ENCODE data around the gene NTN3. TPM values are rescaled to one million over a fixed set of nuclear protein-coding genes. Genes with fewer than 3 reads are reported as not detected.
A peak's percentile ranks its signal among the peaks of the same experiment; 100 is the strongest.

The NTN3 gene
- total RNA-seq, 6 experiments from 2014 or later, result 0.39 to 2.1 (median 1.2) TPM

DNA sequence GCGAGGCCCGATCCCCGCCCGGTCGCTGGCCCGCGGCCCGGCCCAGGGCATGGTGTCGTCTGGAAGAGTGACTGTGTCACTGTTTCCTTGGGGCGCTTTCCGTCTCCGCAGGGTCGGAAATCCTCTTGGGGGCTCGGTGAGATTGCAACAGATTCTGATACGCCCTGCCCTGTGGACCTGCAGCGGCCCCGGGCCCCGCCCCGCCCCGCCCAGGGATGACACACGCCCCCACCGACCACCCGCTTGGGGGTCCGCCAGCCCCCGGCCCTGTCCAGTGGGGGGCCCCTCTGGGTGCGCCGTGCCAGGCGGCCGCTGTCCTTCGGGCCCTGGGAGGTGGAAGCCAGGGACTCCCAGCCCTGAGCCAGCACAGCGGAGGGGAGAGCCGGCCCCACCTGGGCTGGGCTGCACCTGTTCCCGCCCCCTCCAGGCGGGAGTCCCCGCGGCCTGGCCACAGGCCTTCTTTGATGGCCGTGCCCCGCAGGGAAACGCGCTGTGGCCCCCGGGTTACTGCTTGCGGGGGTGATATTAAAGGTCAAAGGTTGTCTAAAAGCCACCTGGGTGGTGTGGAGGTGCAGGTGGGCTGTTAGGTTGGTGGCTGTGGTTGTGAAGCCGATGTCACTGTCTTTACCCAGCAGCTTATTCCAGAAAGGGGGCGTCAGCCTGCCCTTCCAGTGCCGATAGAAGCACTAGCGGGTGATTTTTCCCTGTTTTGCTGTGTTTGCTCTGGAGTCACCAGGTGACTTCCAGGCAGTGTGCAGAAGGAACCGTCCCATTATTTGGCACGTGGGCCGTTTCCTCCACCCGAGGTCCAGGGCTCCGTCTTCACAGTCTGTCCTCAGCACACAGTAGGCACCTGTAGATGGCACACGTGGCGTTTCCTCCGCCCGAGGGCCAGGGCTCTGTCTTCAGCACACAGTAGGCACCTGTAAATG is 4.6 kb downstream of the NTN3 start:
- WGBS (ENCODE audit: insufficient coverage, low coverage, low lambda C conversion rate, missing lambda C conversion rate), result 25% methylated on average over 15 of the region's 55 CpGs
- Histone ChIP-seq H3K27me3 (no peaks in the 10 kb centered on the region), H3K36me3 (no peaks in the 10 kb centered on the region), H3K27ac (peak overlapping the region in 1 of 3 donors; percentile 77), H3K9me3 (no peaks in the 10 kb centered on the region), H3K4me3 (peak overlapping the region; percentile 60 to 89 (median 66)), H3K4me1 (peaks cover 0 to 61% (median 24%) of the 10 kb centered on the region in 4 donors)
- TF ChIP-seq, protein P1, sequence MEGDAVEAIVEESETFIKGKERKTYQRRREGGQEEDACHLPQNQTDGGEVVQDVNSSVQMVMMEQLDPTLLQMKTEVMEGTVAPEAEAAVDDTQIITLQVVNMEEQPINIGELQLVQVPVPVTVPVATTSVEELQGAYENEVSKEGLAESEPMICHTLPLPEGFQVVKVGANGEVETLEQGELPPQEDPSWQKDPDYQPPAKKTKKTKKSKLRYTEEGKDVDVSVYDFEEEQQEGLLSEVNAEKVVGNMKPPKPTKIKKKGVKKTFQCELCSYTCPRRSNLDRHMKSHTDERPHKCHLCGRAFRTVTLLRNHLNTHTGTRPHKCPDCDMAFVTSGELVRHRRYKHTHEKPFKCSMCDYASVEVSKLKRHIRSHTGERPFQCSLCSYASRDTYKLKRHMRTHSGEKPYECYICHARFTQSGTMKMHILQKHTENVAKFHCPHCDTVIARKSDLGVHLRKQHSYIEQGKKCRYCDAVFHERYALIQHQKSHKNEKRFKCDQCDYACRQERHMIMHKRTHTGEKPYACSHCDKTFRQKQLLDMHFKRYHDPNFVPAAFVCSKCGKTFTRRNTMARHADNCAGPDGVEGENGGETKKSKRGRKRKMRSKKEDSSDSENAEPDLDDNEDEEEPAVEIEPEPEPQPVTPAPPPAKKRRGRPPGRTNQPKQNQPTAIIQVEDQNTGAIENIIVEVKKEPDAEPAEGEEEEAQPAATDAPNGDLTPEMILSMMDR (IDR thresholded peaks at IDR 0.05), result no peak
- TF ChIP-seq POLR2A (IDR thresholded peaks at IDR 0.05), result no peak
- peak in 1 of 3 donors; percentile 64 for DNase-seq
- intact Hi-C loops (cut with DNase I), result no loop called here
- ATAC-seq, result peak; percentile 9 to 40 (median 31)

DNA sequence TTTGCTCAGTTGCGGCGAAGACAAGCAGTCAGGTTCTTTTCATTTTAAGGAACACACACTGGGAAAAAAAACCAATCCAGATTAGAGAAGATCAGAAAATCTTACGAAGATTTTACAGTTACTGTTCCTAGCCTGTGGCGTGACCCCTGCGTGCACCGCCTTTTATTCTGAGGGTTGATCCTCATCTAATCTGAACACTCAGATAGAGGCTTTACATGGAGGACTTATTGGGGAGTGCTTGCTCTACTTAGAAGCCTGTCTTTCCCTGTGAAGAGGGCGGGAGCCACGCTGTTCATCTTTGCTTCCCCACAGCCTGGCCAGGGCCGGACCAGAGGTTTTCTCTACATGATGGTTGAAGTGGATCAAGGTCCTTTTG is 5.2 kb downstream of the NTN3 start:
- WGBS (ENCODE audit: insufficient coverage, low coverage, low lambda C conversion rate, missing lambda C conversion rate), result 74% methylated on average over 7 of the region's 9 CpGs
- DNase-seq (no peak), ATAC-seq (no peak)
- Histone ChIP-seq H3K4me3 (peak overlapping the region in 1 of 3 donors; percentile 66), H3K4me1 (peaks cover 0 to 57% (median 23%) of the 10 kb centered on the region in 4 donors), H3K9me3 (no peaks in the 10 kb centered on the region), H3K36me3 (no peaks in the 10 kb centered on the region), H3K27me3 (no peaks in the 10 kb centered on the region), H3K27ac (peak overlapping the region in 1 of 3 donors; percentile 77)
- TF ChIP-seq, protein P1 (IDR thresholded peaks at IDR 0.05), result no peak
- no peak for TF ChIP-seq POLR2A (IDR thresholded peaks at IDR 0.05)
- intact Hi-C loops (cut with DNase I), result no loop called here

DNA sequence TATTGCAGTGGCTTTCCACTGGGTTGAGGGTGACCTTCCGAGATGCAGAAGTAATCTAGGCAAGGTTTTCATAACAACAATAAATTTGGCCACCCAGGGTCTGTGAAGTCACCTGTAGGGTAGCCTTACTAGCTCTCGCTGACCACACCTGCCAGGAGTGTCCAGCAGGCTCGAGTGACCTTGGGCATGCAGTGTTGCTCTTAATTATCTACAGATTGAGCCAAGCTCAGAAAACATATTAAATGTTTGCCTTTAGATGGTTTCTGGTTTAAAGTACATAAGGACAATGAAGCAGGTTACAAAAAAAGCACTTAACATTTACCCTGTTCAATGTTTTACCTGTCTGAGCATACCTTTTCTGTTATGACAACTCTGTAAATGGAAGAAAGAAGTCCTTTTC is 5.6 kb downstream of the NTN3 start:
- peaks cover 0 to 53% (median 21%) of the 10 kb centered on the region in 4 donors for H3K4me1 ChIP-seq
- peak in 2 of 4 donors; percentile 3 to 8 for ATAC-seq

DNA sequence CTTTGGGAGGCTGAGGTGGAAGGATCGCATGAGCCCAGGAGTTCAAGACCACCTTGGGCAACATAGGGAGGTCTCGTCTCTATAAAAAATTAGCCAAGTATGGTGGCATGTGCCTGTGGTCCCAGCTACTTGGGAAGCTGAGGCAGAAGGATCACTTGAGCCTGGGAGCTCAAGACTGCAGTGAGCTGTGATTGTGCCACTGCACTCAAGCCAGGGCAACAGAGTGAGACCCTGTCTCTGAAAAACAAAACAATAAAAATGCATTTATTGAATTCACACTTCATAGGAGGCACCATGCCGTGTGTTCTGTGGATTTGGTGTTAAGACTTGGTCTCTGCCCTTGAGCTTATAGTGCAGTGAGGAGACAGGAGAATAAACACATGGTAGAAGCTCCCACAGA is 6.2 kb downstream of the NTN3 start:
- 100% methylated on average over 2 of the region's 3 CpGs for WGBS (ENCODE audit: insufficient coverage, low coverage, low lambda C conversion rate, missing lambda C conversion rate)
- intact Hi-C loops (cut with DNase I), result no loop called here
- no peaks in the 10 kb centered on the region for H3K27me3 ChIP-seq
- H3K4me1 ChIP-seq, result peaks cover 0 to 50% (median 18%) of the 10 kb centered on the region in 4 donors
- H3K36me3 ChIP-seq, result no peaks in the 10 kb centered on the region
- no peak for ATAC-seq
- no peak for TF ChIP-seq POLR2A (IDR thresholded peaks at IDR 0.05)
- TF ChIP-seq, protein P1 (IDR thresholded peaks at IDR 0.05), result no peak
- H3K27ac ChIP-seq, result no peak overlapping the region
- H3K9me3 ChIP-seq, result no peaks in the 10 kb centered on the region
- DNase-seq, result no peak
- H3K4me3 ChIP-seq, result no peak overlapping the region

More for the DNA sequence above, 5.6 kb downstream of the NTN3 start:
- TF ChIP-seq, protein P1 (IDR thresholded peaks at IDR 0.05), result no peak
- TF ChIP-seq POLR2A (IDR thresholded peaks at IDR 0.05), result no peak
- no peaks in the 10 kb centered on the region for H3K9me3 ChIP-seq
- H3K27me3 ChIP-seq, result no peaks in the 10 kb centered on the region
- 42% methylated on average over 3 of the region's 3 CpGs for WGBS (ENCODE audit: insufficient coverage, low coverage, low lambda C conversion rate, missing lambda C conversion rate)
- no peak overlapping the region for H3K27ac ChIP-seq
- intact Hi-C loops (cut with DNase I), result no loop called here
- DNase-seq, result no peak
- H3K36me3 ChIP-seq, result no peaks in the 10 kb centered on the region
- H3K4me3 ChIP-seq, result no peak overlapping the region
